PC-9 (cell line): ENCODE data around the gene ALG14.

Experiments used
- CTCF ChIP-seq: fragments of 200-600 bp; sonication (generic); conservative IDR thresholded peaks from 2 replicates; pipeline ENCODE4 v1.6.1; 2017; ENCODE audit warnings: mixed run types, antibody characterized with exemption, mild to moderate bottlenecking, moderate library complexity
- EZH2 ChIP-seq: fragments of 200-600 bp; sonication (generic); IDR thresholded peaks from 2 replicates; pipeline ENCODE4 v1.8.0; 2017; ENCODE audit warnings: antibody characterized with exemption, low read depth

- TF ChIP-seq CTCF (no peak), EZH2 (no peak)
These were observed 80.6 kb downstream of the ALG14 start for GRCh38 chr1:94992161-94992560.
